Myocyte (in vitro differentiated cells): ENCODE measurements around the gene GMDS. TPM values are rescaled to one million over a fixed set of nuclear protein-coding genes. Genes with fewer than 3 reads are reported as not detected.
A peak's percentile ranks its signal among the peaks of the same experiment; 100 is the strongest.

Source experiments
- DNase-seq: peaks from one replicate; pipeline ENCODE4 v3.0.0-alpha.2; 2012; ENCODE audit warnings: low read depth
- polyA plus RNA-seq: library from polyadenylated mRNA; unstranded; fragments of >200 nt; gene quantifications from one replicate; pipeline ENCODE4 v1.2.1, GENCODE V29; 2012; ENCODE audit warnings: missing spikeins
- total RNA-seq: library from RNA; depleted of rRNA; stranded (reverse); fragments of >200 nt; gene quantifications from 2 replicates; pipeline ENCODE4 v1.2.3, GENCODE V29; 2014

The GMDS gene
- total RNA-seq: 9.3 and 10.6 TPM in 2 replicates
- polyA plus RNA-seq: 14.3 TPM

DNA sequence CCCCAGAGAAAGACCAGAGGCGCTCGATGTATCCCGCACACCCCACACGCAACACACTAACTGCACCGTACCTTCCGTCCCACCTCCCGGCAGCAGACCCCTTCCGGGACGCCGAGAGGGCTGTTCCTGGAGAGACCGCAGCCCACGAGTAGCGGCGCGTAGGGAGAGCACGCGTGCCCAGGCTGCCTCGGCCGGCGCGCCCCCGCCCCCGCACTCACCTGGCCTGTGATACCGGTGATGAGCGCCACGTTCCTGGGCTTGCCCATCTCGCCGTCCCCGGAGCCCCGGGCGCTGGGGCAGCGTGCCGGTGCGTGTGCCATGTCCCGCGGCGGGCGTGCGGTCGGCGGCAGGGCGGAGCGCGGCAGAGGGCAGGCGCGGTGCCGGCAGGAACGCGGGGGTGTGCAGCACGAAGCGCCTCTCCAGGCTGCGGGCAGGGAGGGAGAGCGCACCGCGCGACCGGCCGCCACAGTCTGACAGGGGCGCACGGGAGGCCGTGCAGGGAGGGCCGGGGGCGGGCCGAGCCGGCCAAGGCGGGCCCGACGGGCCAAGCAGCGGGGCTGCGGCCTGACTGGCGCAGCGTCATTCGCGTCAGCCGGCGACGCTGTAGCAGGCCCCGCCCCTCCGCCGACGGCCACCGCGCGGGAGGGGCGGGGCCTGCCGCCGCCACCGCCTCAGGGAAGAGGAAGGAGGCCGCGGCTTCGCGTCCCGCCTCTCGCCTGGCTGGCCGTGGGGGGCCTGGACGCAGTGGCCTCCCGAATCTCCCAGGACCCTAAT lies at the start of gene GMDS:
TSS of gene GMDS (minus strand) at position 503 of the 774 bp plus-strand sequence.
- DNase-seq: peak; percentile 86

- DNase-seq: no peak
Observed at GRCh38 chr6:2285510-2285909, 40.1 kb upstream of the GMDS start.

DNA sequence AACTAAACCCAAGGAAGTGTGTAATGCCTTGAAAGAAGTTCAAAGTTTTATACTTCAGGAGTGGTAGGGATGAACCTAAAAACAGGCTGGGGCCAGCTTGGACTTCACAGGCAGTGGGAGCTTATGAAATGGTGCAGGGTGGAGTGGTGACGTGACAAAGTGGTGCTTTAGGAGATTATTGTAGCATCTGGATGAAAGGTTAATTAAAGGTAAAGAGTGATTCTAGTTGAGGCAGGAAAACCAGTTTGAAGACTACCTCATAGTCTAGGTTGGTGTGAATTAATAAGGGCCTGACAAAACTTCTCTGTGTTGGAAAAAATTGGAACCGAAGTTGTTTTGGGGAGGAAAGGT lies 30.5 kb upstream of the GMDS start:
- no peak for DNase-seq

DNA sequence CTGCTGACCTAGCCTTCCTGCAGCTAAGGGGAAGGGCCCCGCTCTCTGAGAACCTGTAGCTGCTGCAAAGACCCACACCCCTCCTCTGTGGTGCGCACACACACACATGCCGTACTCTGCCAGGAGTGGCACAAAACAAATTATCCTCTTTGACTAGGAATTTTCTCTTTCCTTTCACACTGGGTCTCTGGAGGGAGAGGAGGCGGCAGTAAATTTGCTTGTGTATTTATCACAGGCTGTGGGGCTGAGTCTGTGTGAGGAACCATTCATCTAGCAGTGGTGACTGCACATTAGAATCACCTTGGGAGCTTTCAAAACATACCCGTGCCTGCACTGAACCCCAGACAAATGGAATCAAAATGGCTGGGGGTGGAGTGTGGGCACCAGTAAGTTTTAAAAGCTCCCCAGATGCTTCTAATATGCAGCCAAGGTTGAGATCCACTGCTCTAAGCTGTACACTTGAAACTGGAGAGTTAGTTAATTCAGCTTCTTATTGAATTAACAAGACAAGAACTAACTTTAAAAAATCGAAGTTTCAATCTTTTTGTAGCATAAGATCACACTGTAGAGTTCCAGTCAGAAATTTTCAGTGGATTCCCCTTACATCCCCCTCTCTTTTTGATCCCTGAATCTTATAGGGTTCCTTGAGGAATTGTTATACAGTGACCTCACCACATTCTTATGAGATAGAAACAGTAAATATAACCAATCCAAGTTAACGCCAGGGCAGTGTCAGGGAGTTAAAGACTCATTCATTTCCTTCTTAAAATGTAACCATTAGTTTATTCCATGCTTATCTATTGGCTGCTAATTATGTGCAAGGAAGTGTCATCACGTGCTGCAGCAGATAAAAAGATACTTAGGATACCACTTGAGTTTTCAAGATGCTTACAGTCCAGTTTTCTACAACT lies 29.8 kb upstream of the GMDS start:
- DNase-seq: no peak

- DNase-seq: no peak
Observed at GRCh38 chr6:2272696-2273095, 27.3 kb upstream of the GMDS start.

DNA sequence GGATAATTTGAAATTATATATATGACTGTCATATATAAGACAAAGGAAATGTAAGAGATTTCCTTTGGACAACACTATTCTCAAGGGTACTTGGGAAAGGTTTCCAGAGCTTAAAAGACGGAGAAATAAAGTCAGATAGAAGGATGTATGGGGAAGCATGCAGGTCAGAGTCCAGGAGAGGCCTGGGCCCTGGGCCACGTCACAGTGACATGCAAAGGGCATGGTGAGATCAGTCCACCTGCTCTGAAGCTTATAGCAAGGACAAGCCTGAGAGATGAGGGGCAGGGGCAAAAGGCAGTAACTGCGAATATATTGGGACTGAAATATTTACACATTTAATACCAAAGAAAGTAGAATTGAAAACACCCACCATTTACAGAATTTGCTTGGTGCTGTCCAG lies 24.6 kb upstream of the GMDS start:
- no peak for DNase-seq

GRCh38 chr6:2266841-2267240 lies 21.4 kb upstream of the GMDS start:
- DNase-seq: no peak

- no peak for DNase-seq
Observed at GRCh38 chr6:2266031-2266795, 20.8 kb upstream of the GMDS start.

DNA sequence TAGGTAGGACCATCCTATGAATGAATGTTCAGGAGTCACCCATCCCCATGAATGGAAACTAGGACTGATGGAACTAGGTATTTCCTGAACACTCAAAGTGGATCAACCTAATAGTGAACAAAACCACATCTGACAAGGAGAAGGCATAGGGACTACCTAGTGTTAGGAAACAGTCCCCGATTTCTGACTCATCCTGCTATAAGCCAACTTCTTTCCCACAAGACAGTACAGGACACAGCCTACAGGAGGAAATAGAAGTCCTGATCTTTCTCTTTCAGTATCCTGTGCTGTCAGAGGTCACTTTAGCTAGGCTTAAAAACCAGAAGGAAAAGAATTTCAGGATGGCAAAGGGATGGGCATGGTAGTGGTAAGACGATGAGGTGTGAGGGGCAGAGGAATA lies 19.5 kb upstream of the GMDS start:
- no peak for DNase-seq

DNA sequence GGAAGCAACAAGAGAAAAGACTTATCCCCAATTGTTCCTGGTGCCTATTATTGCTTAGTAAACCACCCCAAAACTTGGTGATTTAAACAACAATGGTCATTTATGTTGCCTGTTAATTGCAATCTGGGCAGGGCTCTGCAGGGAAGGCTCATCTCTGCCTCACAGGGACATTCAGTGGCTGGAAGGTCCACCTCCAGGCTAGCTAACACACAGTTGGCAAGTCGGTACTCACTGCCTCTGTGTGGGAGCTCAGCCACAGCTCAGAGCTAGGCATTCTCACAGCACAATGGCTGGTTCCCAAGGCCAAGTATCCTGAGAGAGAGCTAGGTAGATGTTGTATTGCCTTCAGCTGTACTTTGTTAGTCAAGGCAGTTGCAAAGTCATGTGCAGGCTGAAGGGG lies 18.5 kb upstream of the GMDS start:
- no peak for DNase-seq

GRCh38 chr6:2259574-2259973 lies 14.2 kb upstream of the GMDS start:
- no peak for DNase-seq

GRCh38 chr6:2259002-2259494 lies 13.6 kb upstream of the GMDS start:
- DNase-seq: no peak

- no peak for DNase-seq
Observed at GRCh38 chr6:2258112-2258511, 12.7 kb upstream of the GMDS start.

DNA sequence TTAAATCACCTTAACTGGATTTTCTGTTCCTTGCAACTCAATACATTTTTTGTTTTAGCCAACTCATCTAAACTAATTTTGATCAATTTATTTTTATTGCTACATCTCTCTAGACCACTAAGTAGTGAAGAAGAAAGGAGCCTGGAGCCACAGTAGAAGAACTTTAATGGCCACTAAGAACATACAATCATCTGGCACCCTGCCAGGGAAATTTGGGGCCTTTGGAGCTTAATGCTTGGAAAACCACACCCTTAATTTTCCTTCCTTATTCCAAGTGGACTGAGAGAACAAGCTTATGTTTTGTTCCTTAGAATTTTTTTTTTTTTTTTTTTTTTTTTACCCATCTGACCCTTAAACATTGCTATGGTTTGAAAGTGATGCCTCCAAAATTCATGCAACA lies 12.0 kb upstream of the GMDS start:
- no peak for DNase-seq

- DNase-seq: no peak
Observed at GRCh38 chr6:2254747-2255146, 9.3 kb upstream of the GMDS start.

DNA sequence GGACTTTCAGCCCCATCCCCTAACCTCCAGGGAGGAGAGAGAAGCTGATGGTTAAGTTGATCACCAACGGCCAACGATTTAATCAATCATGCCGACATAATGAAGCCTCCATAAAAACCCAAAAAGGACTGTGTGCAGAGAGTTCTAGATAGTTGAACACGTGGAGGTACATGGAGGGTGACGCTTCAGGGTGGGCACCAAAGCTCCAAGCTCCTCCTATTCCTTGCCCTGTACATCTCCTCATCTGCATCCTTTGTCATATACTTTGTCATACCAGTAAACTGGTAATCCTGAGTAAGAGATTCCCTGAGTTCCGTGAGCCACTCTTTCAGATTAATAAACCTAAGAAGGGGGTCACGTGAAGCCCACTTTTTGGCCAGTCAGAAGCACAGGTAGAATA lies 3.7 kb upstream of the GMDS start:
- DNase-seq: no peak

GRCh38 chr6:2247664-2248063 lies 2.3 kb upstream of the GMDS start:
- no peak for DNase-seq

DNA sequence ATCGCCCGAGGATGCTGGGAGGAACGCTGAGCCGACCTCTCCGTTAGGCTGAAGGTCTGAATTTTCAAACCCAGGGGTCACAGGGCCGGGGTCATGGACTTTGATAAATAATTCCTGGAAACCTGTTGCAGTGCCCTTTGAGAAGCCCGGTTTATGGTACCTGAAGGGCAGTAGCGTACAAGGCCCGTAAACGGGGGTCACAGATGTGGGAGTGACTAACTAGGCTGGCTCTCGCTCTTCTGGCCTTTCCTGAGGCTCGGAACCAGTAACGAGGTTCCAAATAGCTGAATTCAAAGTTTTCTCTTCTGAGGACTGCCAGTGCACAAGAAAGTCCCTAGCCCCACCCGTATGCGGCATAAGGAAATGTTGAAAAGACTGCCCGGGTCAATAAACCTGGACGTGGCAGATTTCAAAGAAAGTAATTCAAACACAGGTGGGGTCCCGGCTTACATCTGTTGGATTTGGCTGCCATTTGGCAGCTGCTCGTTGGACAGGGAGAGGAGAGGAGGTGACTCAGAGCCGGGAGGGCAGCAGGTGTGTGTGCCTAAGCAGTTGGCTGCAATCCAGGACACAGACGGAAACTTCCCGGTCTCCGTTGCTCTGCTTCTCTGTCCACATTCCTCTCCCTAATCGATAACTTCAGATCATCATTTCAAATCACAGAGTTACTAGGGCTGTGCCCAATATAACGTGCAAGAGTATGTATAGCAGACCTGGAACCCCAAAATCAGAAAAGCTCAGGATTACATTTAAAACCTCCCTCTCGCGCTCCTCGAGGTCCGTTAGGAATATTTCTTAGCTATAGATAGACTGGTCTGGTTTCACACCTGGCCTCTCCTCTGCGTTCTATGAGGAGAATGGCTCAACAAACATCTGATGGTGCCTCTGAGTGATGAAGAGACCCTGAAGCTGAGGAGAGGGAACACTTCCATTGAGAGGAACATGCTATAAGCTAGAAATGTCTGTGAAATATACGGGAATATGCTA lies 765 bp upstream of the GMDS start:
- peak; percentile 88 for DNase-seq

DNA sequence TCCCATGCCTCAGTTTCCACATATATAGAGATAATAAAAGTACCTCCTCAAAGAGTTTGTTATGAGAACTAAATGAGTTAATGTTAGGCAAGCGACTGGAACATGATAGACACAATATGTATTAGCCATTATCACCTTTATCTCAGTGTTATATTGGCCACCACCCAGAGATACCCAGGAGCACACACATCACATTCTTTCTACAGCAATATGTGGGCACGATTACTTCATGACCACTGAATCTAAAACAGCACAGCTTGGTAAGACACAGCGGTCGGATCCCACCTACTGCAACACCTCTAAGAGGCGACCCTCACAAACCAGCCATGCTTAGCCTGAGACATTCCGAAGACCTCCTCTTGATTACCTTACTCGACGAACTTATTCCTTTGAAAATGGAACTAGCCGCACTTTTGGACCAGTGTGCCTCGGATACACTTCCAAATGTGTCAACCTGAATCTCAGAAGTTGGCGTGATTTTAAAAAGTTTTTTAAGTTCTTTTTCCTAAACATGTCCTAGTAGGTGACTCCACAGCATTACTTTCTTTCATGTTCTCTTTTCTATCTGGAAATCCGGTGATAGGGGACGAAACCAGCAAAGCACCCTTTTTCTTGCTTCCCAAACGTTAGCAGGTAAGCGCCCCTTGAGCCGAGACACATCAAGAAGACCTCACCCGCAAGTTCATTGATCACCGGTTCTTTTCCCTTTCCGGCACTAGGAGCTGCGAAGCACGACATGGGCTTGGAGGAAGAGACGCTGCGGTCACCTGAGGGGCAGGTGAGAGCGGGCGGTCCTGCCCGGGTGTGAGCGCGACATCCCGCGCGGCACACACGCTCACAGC lies 923 bp downstream of the GMDS start:
- DNase-seq: no peak
